Fibroblast of gingiva (primary cell): ENCODE data around the gene C9orf85.
"Not testable (repeated sequence)": the region's sequence is repeated elsewhere in the genome, so short reads cannot be mapped to it uniquely, and the experiment has no call there.

Experiments
- DNase-seq: peaks from one replicate; pipeline ENCODE4 v3.0.0-alpha.2; 2011; ENCODE audit warnings: low read depth

C9orf85 gene

GRCh38 chr9:72006501-72006900 lies 95.1 kb downstream of the C9orf85 start:
- DNase-seq = no peak

GRCh38 chr9:72007726-72008125 lies 96.3 kb downstream of the C9orf85 start:
- DNase-seq = not testable (repeated sequence)

- no peak for DNase-seq
Observed at GRCh38 chr9:72012646-72013045, 101.2 kb downstream of the C9orf85 start.

- no peak for DNase-seq
Observed at GRCh38 chr9:72013292-72013760, 101.9 kb downstream of the C9orf85 start.

- peak; percentile 66 for DNase-seq
Observed at GRCh38 chr9:72022841-72023240, 111.4 kb downstream of the C9orf85 start.
